ENCODE results near the gene ZNF320. TPM values are rescaled to one million over a fixed set of nuclear protein-coding genes. Genes with fewer than 3 reads are reported as not detected.

ZNF320 gene
- total RNA-seq, 1 experiment from 2014 or later, result 25.4 TPM

DNA sequence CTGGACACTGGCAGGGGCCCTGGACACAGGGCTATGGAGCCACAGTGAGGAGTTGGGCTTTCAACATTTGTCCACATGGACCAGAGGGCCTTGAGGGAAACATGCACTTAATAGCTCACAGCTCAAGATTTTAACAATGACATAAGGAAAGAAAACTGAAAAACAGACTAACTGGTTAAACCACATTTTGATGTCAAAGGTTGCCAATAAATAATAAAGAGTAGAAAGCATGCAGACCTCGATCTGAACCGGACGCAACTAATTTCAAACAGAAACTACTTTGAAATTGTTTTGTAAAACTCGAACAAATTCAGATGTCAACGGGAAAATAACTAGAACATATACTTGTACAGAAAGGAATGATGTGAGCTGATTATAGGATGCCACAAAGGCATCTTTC is 41.3 kb upstream of the ZNF320 start (continued):
- no peak for TF ChIP-seq OVOL2 (CRISPR knock-in tag; IDR thresholded peaks at IDR 0.05; ENCODE audit: borderline replicate concordance)
- TF ChIP-seq, protein P1, sequence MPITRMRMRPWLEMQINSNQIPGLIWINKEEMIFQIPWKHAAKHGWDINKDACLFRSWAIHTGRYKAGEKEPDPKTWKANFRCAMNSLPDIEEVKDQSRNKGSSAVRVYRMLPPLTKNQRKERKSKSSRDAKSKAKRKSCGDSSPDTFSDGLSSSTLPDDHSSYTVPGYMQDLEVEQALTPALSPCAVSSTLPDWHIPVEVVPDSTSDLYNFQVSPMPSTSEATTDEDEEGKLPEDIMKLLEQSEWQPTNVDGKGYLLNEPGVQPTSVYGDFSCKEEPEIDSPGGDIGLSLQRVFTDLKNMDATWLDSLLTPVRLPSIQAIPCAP (CRISPR knock-in tag; IDR thresholded peaks at IDR 0.05), result no peak
- TF ChIP-seq ZNF532 (CRISPR knock-in tag; IDR thresholded peaks at IDR 0.05; ENCODE audit: borderline replicate concordance), result no peak
- TF ChIP-seq RORB (CRISPR knock-in tag; IDR thresholded peaks at IDR 0.05), result no peak
- TF ChIP-seq NR1H2 (CRISPR knock-in tag; IDR thresholded peaks at IDR 0.05), result no peak
- no peak for TF ChIP-seq ZNF671 (CRISPR knock-in tag; IDR thresholded peaks at IDR 0.05)
- TF ChIP-seq, protein P2, sequence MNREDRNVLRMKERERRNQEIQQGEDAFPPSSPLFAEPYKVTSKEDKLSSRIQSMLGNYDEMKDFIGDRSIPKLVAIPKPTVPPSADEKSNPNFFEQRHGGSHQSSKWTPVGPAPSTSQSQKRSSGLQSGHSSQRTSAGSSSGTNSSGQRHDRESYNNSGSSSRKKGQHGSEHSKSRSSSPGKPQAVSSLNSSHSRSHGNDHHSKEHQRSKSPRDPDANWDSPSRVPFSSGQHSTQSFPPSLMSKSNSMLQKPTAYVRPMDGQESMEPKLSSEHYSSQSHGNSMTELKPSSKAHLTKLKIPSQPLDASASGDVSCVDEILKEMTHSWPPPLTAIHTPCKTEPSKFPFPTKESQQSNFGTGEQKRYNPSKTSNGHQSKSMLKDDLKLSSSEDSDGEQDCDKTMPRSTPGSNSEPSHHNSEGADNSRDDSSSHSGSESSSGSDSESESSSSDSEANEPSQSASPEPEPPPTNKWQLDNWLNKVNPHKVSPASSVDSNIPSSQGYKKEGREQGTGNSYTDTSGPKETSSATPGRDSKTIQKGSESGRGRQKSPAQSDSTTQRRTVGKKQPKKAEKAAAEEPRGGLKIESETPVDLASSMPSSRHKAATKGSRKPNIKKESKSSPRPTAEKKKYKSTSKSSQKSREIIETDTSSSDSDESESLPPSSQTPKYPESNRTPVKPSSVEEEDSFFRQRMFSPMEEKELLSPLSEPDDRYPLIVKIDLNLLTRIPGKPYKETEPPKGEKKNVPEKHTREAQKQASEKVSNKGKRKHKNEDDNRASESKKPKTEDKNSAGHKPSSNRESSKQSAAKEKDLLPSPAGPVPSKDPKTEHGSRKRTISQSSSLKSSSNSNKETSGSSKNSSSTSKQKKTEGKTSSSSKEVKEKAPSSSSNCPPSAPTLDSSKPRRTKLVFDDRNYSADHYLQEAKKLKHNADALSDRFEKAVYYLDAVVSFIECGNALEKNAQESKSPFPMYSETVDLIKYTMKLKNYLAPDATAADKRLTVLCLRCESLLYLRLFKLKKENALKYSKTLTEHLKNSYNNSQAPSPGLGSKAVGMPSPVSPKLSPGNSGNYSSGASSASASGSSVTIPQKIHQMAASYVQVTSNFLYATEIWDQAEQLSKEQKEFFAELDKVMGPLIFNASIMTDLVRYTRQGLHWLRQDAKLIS (CRISPR knock-in tag; IDR thresholded peaks at IDR 0.05; ENCODE audit: borderline replicate concordance), result no peak
- TF ChIP-seq, protein P3, sequence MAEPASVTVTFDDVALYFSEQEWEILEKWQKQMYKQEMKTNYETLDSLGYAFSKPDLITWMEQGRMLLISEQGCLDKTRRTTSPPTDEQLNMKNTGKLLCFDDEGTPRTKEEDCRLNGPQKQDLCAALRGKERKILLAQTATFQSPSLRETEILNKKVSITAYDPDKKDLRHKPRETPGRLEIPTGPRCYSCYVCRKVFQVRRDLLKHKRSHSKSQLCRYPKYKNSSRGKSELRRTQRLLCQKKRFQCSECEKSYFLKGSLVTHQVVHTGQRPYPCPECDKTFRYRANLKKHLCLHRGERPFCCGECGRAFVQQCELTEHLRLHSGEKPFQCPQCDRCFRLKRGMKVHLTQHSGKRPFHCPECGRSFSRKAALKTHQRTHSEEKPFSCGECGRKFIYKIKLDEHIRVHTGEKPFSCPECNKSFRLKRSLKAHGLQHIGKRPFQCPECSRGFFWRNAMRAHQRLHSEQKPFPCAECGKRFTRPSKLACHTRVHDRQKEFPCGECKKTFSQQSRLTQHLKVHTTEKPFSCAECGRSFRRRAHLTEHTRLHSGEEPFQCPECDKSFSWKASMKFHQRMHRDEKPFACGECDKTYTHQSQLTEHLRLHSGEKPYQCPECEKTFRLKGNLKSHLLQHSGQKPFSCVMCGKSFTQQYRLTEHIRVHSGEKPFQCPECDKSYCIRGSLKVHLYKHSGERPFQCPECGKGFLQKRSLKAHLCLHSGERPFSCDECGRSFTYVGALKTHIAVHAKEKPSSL (CRISPR knock-in tag; conservative IDR thresholded peaks at IDR 0.05), result no peak
- TF ChIP-seq MYBL2 (CRISPR knock-in tag; IDR thresholded peaks at IDR 0.05), result no peak
- TF ChIP-seq CREB1 (CRISPR knock-in tag; IDR thresholded peaks at IDR 0.05), result no peak
- TF ChIP-seq, protein P4, sequence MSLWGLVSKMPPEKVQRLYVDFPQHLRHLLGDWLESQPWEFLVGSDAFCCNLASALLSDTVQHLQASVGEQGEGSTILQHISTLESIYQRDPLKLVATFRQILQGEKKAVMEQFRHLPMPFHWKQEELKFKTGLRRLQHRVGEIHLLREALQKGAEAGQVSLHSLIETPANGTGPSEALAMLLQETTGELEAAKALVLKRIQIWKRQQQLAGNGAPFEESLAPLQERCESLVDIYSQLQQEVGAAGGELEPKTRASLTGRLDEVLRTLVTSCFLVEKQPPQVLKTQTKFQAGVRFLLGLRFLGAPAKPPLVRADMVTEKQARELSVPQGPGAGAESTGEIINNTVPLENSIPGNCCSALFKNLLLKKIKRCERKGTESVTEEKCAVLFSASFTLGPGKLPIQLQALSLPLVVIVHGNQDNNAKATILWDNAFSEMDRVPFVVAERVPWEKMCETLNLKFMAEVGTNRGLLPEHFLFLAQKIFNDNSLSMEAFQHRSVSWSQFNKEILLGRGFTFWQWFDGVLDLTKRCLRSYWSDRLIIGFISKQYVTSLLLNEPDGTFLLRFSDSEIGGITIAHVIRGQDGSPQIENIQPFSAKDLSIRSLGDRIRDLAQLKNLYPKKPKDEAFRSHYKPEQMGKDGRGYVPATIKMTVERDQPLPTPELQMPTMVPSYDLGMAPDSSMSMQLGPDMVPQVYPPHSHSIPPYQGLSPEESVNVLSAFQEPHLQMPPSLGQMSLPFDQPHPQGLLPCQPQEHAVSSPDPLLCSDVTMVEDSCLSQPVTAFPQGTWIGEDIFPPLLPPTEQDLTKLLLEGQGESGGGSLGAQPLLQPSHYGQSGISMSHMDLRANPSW (CRISPR knock-in tag; conservative IDR thresholded peaks at IDR 0.05; ENCODE audit: low read depth), result no peak
- TF ChIP-seq, protein P5, sequence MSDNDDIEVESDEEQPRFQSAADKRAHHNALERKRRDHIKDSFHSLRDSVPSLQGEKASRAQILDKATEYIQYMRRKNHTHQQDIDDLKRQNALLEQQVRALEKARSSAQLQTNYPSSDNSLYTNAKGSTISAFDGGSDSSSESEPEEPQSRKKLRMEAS (CRISPR knock-in tag; IDR thresholded peaks at IDR 0.05), result no peak

DNA sequence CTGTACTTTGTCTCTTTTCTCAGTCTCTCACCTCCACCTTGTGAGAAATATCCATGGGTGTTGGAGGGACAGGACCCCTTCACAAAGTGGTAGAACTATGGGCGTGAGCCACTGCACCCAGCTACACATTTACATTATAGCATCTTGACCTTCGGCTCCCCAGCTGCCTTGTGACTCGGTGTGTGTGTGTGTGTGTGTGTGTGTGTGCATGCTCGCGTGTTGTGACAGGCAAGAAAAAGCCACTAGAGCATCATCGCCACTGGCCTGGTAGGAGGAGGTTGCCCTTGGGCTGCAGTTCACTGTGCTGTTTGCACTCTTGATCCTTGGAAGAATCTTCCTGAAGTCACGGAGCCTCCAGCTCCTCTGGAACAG is 39.5 kb upstream of the ZNF320 start:
- H3K27me3 Mint-ChIP-seq (ENCODE audit: low read depth), result no peaks in the 10 kb centered on the region
- TF ChIP-seq CREM (CRISPR knock-in tag; IDR thresholded peaks at IDR 0.05) (no peak), SP1 (CRISPR knock-in tag; conservative IDR thresholded peaks at IDR 0.05) (no peak), ZNF232 (CRISPR knock-in tag; IDR thresholded peaks at IDR 0.05) (no peak), OVOL2 (CRISPR knock-in tag; IDR thresholded peaks at IDR 0.05; ENCODE audit: borderline replicate concordance) (no peak), NR3C1 (CRISPR knock-in tag; conservative IDR thresholded peaks at IDR 0.05; ENCODE audit: low read depth) (no peak), EMX1 (CRISPR knock-in tag; IDR thresholded peaks at IDR 0.05) (no peak), JAZF1 (CRISPR knock-in tag; IDR thresholded peaks at IDR 0.05) (no peak), ZNF416 (CRISPR knock-in tag; IDR thresholded peaks at IDR 0.05) (no peak), USF2 (CRISPR knock-in tag; IDR thresholded peaks at IDR 0.05) (no peak), TEAD4 (CRISPR knock-in tag; IDR thresholded peaks at IDR 0.05) (no peak)
- TF ChIP-seq, protein P5 (CRISPR knock-in tag; IDR thresholded peaks at IDR 0.05), result no peak

More for the DNA sequence above, 39.5 kb upstream of the ZNF320 start:
- Mint-ChIP-seq H3K36me3 (peaks cover 18% of the 10 kb centered on the region; the same call in 1 of the 2 replicates), H3K9me3 (no peaks in the 10 kb centered on the region), H3K27ac (no peak overlapping the region; the same call in 1 of the 2 replicates), H3K4me3 (no peak overlapping the region), H3K4me1 (peaks cover 21% of the 10 kb centered on the region)
- DNase-seq (ENCODE audit: low spot score) (no peak), ATAC-seq (no peak)
- ChIA-PET CTCF (no interaction called here), POLR2A (interaction anchor here (0.5 kb wide), 1 partner anchor 46 kb away, joined by 3 read pairs; no protein-coding TSS in a partner anchor)
